NB4 (cell line): Measurements from ENCODE around the gene ADARB2.

ENCODE experiments used
- DNase-seq: peaks from one replicate; pipeline ENCODE4 v3.0.0; 2010; ENCODE audit warnings: low read depth
- H3K4me3 ChIP-seq: one replicate; pipeline ENCODE4 v1.5.1; 2011; ENCODE audit warnings: mild to moderate bottlenecking, low read depth, low read length, moderate library complexity
- MYC ChIP-seq: IDR thresholded peaks from 2 replicates; pipeline ENCODE4 v1.6.1; 2011; ENCODE audit warnings: low read depth, low read length
- POLR2A ChIP-seq: IDR thresholded peaks from 2 replicates; pipeline ENCODE4 v1.6.1; 2011; ENCODE audit warnings: mild to moderate bottlenecking; ENCODE audit not compliant: insufficient read length; ENCODE audit errors: extremely low read depth
- TF ChIP-seq, protein P1 (sequence below): IDR thresholded peaks from 2 replicates; pipeline ENCODE4 v1.6.1; 2011; ENCODE audit warnings: low read depth, low read length
- TF ChIP-seq, protein P2 (sequence below): IDR thresholded peaks from one replicate; pipeline ENCODE4 v1.5.1; 2012; ENCODE audit warnings: low read depth, low read length

Gene ADARB2

DNA sequence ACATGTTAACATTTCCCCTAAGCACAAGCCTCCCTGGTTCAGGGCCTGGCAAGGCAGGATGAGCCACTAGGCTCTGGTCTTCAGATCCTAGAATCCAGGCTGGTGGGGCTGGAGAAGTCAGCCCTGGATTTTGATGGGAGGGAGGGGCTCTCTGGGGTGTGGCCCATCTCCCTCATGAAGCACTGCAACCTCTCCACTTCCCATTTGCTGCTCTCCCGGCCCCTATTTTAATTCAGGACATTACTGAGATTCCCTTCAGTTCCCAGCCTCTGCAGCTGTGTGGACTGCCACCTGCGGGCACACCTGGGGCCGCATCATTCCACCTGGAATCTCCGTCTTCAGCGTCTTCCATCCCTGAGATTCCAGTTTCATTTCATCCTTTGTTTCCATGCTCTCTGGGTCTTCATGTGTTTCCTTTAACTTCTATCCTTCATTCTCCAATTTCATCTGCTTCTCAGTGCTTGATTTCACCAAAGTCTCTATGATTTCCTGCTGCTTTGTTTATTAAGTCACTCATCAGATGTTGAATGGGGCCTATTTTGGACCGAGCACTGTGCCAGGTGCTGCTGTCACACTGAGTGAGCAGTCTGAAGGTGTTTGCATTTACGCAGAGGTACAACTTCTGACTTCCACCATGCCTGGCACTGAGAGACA, 427.6 kb downstream of the ADARB2 start:
- no peak overlapping the region for H3K4me3 ChIP-seq
- TF ChIP-seq, protein P1, sequence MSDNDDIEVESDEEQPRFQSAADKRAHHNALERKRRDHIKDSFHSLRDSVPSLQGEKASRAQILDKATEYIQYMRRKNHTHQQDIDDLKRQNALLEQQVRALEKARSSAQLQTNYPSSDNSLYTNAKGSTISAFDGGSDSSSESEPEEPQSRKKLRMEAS: no peak
- TF ChIP-seq POLR2A (no peak), MYC (no peak)
- TF ChIP-seq, protein P2, sequence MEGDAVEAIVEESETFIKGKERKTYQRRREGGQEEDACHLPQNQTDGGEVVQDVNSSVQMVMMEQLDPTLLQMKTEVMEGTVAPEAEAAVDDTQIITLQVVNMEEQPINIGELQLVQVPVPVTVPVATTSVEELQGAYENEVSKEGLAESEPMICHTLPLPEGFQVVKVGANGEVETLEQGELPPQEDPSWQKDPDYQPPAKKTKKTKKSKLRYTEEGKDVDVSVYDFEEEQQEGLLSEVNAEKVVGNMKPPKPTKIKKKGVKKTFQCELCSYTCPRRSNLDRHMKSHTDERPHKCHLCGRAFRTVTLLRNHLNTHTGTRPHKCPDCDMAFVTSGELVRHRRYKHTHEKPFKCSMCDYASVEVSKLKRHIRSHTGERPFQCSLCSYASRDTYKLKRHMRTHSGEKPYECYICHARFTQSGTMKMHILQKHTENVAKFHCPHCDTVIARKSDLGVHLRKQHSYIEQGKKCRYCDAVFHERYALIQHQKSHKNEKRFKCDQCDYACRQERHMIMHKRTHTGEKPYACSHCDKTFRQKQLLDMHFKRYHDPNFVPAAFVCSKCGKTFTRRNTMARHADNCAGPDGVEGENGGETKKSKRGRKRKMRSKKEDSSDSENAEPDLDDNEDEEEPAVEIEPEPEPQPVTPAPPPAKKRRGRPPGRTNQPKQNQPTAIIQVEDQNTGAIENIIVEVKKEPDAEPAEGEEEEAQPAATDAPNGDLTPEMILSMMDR: no peak
- DNase-seq: no peak

DNA sequence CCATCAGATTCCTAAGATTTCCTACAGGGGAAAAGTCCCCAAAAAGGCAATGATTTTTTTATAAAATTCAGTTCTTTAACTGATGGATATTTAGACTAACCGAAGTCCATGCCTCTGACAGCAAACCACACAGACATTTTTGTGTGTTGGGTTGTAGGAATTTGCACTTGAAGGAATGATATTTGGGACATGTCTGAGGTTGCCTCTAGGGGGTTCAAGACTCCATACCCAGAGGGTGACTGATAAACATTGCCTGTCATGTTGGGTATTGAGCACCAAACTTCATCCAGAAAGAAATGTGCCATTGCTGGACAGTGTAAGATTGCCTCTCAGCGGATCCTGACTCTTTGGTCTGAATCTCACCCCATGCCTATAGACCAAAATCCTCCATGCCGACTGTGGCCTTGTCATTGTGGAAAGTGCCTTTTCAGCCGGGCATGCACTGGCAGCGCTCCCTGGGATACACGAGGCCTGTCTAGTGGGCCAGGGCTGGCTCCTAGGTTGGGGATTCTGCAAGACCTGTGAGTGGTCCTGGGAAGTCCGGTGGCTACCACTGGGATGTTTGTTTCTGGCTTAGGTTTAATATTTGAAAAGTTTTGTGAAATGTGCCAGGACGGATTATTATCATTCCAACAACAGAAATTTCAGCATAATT, 428.2 kb downstream of the ADARB2 start:
- H3K4me3 ChIP-seq: no peak overlapping the region
- DNase-seq: no peak
- TF ChIP-seq POLR2A (no peak), MYC (no peak)
- TF ChIP-seq, protein P1: no peak
- TF ChIP-seq, protein P2: no peak

DNA sequence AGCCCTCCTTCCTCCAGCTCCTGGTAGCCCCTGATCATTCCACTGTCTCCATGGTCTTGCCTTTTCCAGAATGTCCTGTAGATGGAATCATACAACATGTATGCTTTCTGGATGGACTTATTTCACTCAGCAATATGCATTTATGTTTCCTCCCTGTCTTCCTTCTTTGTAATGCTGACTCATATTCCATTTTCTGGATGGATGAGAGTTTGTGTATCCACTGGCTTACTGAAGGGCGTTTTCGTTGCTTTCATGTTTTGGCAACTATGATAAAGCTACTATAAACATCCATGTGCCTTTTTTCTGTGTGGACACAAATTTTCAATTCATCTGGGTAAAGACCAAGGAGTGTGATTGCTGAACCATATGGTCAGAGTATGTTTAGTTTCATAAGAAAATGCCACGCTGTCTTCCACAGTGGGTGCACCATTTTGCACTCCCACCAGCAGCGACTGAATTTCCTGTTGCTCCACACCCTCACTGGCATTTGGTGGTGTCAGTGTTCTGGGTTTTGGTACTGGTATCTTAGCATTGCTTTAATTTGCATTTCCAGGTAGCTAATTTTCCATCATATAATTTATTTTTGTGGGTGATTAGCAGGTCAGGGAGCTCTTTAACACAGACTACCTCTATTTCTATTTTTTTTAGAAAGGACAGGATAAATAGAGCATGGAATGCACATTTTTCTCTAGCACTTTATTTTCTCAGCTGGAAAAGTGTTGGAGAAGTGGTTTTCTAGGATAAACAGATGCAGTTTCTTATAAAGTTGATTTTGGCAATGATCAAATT, 429.0 kb downstream of the ADARB2 start:
- TF ChIP-seq, protein P1: no peak
- no peak for DNase-seq
- no peak overlapping the region for H3K4me3 ChIP-seq

DNA sequence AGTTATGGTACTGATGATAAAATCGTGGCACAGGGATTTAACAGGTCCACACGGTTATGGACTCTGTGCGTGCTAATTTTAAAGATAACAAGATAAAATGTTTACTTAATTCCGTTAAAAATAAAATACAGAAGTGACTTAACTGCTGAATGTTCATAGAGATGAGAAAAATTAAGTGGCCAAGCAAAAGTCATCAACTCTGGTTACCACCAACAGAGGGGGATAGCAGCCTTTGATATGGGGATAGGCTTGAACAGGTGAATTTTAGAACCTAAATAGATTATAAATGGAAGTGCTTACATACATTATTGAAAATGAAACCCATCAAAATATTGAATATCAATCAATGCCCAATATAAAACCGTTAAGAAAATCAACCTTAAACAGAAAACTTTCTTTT, 436.2 kb downstream of the ADARB2 start:
- no peak for DNase-seq
- H3K4me3 ChIP-seq: no peak overlapping the region
- TF ChIP-seq MYC: no peak
- TF ChIP-seq, protein P2: no peak
- TF ChIP-seq, protein P1: no peak
- no peak for TF ChIP-seq POLR2A

DNA sequence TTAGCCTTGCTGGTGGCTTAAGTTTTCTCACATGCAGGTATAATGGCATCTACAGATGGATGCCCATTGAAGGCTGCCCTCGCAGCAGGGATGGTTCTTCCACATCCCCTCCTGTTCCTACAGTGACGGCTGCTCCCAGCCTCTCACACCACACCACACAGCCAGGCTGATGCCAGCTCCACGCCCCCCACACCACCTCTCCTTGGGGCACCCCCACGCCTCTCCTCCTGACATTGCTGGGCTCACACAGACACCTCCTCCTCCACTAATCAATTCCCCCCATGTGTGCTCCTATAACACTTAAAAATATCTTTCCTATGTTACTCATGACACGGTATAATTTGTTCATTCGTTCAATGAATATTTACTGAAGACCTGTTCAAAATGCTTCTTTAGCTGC, 437.1 kb downstream of the ADARB2 start:
- no peak for DNase-seq
- H3K4me3 ChIP-seq: no peak overlapping the region
- no peak for TF ChIP-seq POLR2A
- no peak for TF ChIP-seq MYC
- TF ChIP-seq, protein P1: no peak
- TF ChIP-seq, protein P2: no peak
